ENCODE results near the gene TMEM239.

DNA sequence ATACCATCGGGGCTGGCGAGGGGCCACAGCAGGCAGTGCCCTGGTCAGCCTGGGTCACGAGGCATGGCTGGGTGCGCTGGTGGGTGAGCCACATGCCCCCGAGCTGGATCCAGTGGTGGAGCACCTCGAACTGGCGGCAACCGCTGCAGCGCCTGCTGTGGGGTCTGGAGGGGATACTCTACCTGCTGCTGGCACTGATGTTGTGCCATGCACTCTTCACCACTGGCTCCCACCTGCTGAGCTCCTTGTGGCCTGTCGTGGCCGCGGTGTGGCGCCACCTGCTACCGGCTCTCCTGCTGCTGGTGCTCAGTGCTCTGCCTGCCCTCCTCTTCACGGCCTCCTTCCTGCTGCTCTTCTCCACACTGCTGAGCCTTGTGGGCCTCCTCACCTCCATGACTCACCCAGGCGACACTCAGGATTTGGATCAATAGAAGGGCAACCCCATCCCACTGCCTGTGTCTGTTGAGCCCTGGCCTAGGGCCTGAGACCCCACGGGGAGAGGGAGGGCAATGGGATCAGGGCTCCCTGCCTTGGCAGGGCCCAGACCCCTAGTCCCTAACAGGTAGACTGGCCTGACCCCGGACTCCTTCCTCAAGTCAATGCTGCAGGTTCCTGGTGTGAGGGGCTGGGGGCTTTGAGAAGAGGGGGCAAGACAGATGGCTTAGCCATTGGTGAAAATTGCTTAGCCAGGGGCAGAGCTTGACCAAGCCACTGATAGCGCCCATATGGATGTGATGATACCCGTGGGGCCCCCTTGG lies 598 bp downstream of the TMEM239 start:
- TF ChIP-seq POLR2AphosphoS5 (IDR thresholded peaks at IDR 0.05; ENCODE audit: borderline replicate concordance, low read depth, low read length) (no peak), EZH2 (IDR thresholded peaks at IDR 0.05) (no peak), FOXP2 (optimal IDR thresholded peaks at IDR 0.05; ENCODE audit: control extremely low read depth, extremely low read length, insufficient read depth) (no peak)
